ENCODE data around the gene C5orf63.

DNA sequence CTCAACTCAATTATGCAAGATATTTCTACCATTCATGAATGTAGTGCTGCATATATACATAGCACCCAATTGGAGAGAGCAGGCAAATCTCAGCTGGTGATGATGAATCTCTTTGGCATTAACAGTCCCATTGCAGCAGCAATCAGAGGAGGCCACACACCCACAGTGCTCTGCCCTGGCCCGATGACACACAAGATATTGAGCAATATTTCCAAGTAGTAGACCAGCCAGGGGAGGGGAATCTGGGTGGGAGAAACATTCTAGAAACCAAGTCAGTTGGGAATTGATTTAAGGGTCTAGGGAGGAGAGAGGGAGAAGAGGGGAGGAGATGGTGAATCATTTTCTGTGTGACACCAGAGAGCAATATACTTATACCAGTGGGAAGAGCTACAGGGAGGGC lies 14.9 kb upstream of the C5orf63 start:
- TF ChIP-seq, protein P1, sequence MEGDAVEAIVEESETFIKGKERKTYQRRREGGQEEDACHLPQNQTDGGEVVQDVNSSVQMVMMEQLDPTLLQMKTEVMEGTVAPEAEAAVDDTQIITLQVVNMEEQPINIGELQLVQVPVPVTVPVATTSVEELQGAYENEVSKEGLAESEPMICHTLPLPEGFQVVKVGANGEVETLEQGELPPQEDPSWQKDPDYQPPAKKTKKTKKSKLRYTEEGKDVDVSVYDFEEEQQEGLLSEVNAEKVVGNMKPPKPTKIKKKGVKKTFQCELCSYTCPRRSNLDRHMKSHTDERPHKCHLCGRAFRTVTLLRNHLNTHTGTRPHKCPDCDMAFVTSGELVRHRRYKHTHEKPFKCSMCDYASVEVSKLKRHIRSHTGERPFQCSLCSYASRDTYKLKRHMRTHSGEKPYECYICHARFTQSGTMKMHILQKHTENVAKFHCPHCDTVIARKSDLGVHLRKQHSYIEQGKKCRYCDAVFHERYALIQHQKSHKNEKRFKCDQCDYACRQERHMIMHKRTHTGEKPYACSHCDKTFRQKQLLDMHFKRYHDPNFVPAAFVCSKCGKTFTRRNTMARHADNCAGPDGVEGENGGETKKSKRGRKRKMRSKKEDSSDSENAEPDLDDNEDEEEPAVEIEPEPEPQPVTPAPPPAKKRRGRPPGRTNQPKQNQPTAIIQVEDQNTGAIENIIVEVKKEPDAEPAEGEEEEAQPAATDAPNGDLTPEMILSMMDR (optimal IDR thresholded peaks at IDR 0.05 in 1 of 3, IDR thresholded peaks at IDR 0.05 in 1 of 3, conservative IDR thresholded peaks at IDR 0.05 in 1 of 3; ENCODE audit: extremely low read depth in 1 of 3, insufficient read depth in 2 of 3, low read length in 3 of 3), result no peak
- no peak for TF ChIP-seq EZH2 (IDR thresholded peaks at IDR 0.05; ENCODE audit: low read length)
